MCF 10A (cell line): ENCODE data around the gene AGAP1. TPM values are rescaled to one million over a fixed set of nuclear protein-coding genes. Genes with fewer than 3 reads are reported as not detected.

Experiments
- BruUV-seq: library from RNA; stranded (reverse); fragments of 400-500 nt; replicated peaks from 2 replicates; lab custom pipeline; 2021; lab: Mats Ljungman, UMichigan
- CTCF ChIA-PET: fragments of 300-600 bp; sonication (Branson Sonifier 250); formaldehyde crosslinking; extraction: SDS; loops from one replicate; lab custom pipeline; 2021; ENCODE audit warnings: antibody characterized with exemption, inconsistent platforms; lab: Yijun Ruan, JAX
- POLR2A ChIA-PET: fragments of 300-600, 350-650 bp; sonication (Branson Sonifier 250); formaldehyde crosslinking; extraction: SDS; loops from one replicate; lab custom pipeline; 2020; ENCODE audit warnings: antibody characterized with exemption, inconsistent platforms; lab: Yijun Ruan, JAX
- DNase-seq: peaks from one replicate; pipeline ENCODE4 v3.0.0-alpha.2; 2018; ENCODE audit not compliant: unreplicated experiment
- H3K27ac Mint-ChIP-seq: one replicate; pipeline ENCODE4 v1.8.0; 2022; ENCODE audit warnings: mild to moderate bottlenecking, low read depth, mixed read lengths; ENCODE audit not compliant: unreplicated experiment
- H3K27me3 Mint-ChIP-seq: one replicate; pipeline ENCODE4 v1.8.0; 2022; ENCODE audit warnings: mixed read lengths; ENCODE audit not compliant: insufficient read depth, unreplicated experiment
- H3K36me3 Mint-ChIP-seq: one replicate; pipeline ENCODE4 v1.8.0; 2022; ENCODE audit warnings: mild to moderate bottlenecking, moderate library complexity, mixed read lengths; ENCODE audit not compliant: insufficient read depth, unreplicated experiment
- H3K4me1 Mint-ChIP-seq: one replicate; pipeline ENCODE4 v1.8.0; 2022; ENCODE audit warnings: mixed read lengths; ENCODE audit not compliant: insufficient read depth, unreplicated experiment
- H3K4me3 Mint-ChIP-seq: one replicate; pipeline ENCODE4 v1.8.0; 2022; ENCODE audit warnings: mild to moderate bottlenecking, moderate library complexity, mixed read lengths; ENCODE audit not compliant: unreplicated experiment
- H3K9me3 Mint-ChIP-seq: one replicate; pipeline ENCODE4 v1.8.0; 2022; ENCODE audit warnings: mixed read lengths; ENCODE audit not compliant: unreplicated experiment
- CTCF ChIP-seq: fragments of 200-600 bp; IDR thresholded peaks from one replicate; pipeline ENCODE4 v1.8.0; 2022; ENCODE audit warnings: antibody characterized with exemption, mild to moderate bottlenecking; ENCODE audit not compliant: unreplicated experiment
- intact Hi-C: fragments of 100-400 bp; cut with micrococcal nuclease; formaldehyde crosslinking; loops from 2 replicates; pipeline ENCODE4 v1.14.1; 2022
- total RNA-seq: library from RNA; stranded (reverse); gene quantifications from 2 replicates; pipeline ENCODE4 v1.2.3, GENCODE V29; 2022

The AGAP1 gene
- total RNA-seq, 1 experiment from 2014 or later: 41.3 TPM

GRCh38 chr2:235661167-235661937 is 167.5 kb downstream of the AGAP1 start:
- CTCF ChIA-PET: no interaction called here
- Mint-ChIP-seq H3K9me3 (no peaks in the 10 kb centered on the region), H3K27me3 (no peaks in the 10 kb centered on the region), H3K4me1 (peaks cover 9% of the 10 kb centered on the region), H3K4me3 (no peak overlapping the region), H3K36me3 (peaks cover 12% of the 10 kb centered on the region), H3K27ac (no peak overlapping the region)
- no peak for DNase-seq
- intact Hi-C loops: no loop called here
- TF ChIP-seq CTCF: no peak
- no TSS peak for BruUV-seq
- POLR2A ChIA-PET: no interaction called here

- POLR2A ChIA-PET: no interaction called here
- Mint-ChIP-seq H3K9me3 (no peaks in the 10 kb centered on the region), H3K36me3 (peaks cover 12% of the 10 kb centered on the region), H3K27me3 (no peaks in the 10 kb centered on the region), H3K27ac (no peak overlapping the region), H3K4me1 (peaks cover 14% of the 10 kb centered on the region), H3K4me3 (no peak overlapping the region)
- no TSS peak for BruUV-seq
- no peak for TF ChIP-seq CTCF
- CTCF ChIA-PET: interaction anchor here (0.6 to 0.9 kb wide), 2 partner anchors 66 to 1910 kb away, joined by 3 to 4 read pairs; no protein-coding TSS in a partner anchor
- intact Hi-C loops: no loop called here
- DNase-seq: no peak
Observed at GRCh38 chr2:235661952-235662351, 168.1 kb downstream of the AGAP1 start.

- intact Hi-C loops: no loop called here
- no peak for TF ChIP-seq CTCF
- DNase-seq: no peak
- BruUV-seq: no TSS peak
- peaks cover 12% of the 10 kb centered on the region for H3K36me3 Mint-ChIP-seq
- ChIA-PET POLR2A (interaction anchor here (1.1 kb wide), 1 partner anchor 10 kb away, joined by 3 read pairs; no protein-coding TSS in a partner anchor), CTCF (interaction anchor here (0.6 to 1.4 kb wide), 6 partner anchors 12 to 166 kb away, joined by 3 to 4 read pairs (median 3); no protein-coding TSS in a partner anchor)
- H3K9me3 Mint-ChIP-seq: no peaks in the 10 kb centered on the region
- no peak overlapping the region for H3K4me3 Mint-ChIP-seq
- H3K4me1 Mint-ChIP-seq: peaks cover 14% of the 10 kb centered on the region
- H3K27ac Mint-ChIP-seq: no peak overlapping the region
- H3K27me3 Mint-ChIP-seq: no peaks in the 10 kb centered on the region
Observed at GRCh38 chr2:235663875-235664274, 170.0 kb downstream of the AGAP1 start.

- intact Hi-C loops: loop anchor here (2.0 kb wide), 1 partner anchor 81 kb away; no protein-coding TSS in a partner anchor
- H3K27ac Mint-ChIP-seq: peak overlapping the region; percentile 83
- CTCF ChIA-PET: interaction anchor here (0.6 to 2.5 kb wide), 5 partner anchors 18 to 532 kb away, joined by 3 to 9 read pairs (median 4); no protein-coding TSS in a partner anchor
Observed at GRCh38 chr2:235665661-235666212, 171.9 kb downstream of the AGAP1 start.

More at GRCh38 chr2:235665661-235666212, 171.9 kb downstream of the AGAP1 start:
- POLR2A ChIA-PET: interaction anchor here (1.5 kb wide), 1 partner anchor 64 kb away, joined by 3 read pairs; no protein-coding TSS in a partner anchor
- DNase-seq: peak; percentile 22
- H3K4me3 Mint-ChIP-seq: peak overlapping the region; percentile 82
- TF ChIP-seq CTCF: no peak
- no peaks in the 10 kb centered on the region for H3K9me3 Mint-ChIP-seq
- no TSS peak for BruUV-seq
- H3K4me1 Mint-ChIP-seq: peaks cover 9% of the 10 kb centered on the region
- no peaks in the 10 kb centered on the region for H3K27me3 Mint-ChIP-seq
- peaks cover 5% of the 10 kb centered on the region for H3K36me3 Mint-ChIP-seq
